Spleen (tissue), 11 donors: ENCODE data around the gene COPRS. TPM values are rescaled to one million over a fixed set of nuclear protein-coding genes. Genes with fewer than 3 reads are reported as not detected.
A peak's percentile ranks its signal among the peaks of the same experiment; 100 is the strongest.

Experiments
- DNase-seq: peaks from one replicate; pipeline ENCODE4 v3.0.0-alpha.2; 2020
- H3K27ac ChIP-seq, 8 donors: fragments of 200-600 bp; sonication (generic) in 7 of 8; 1 replicate in 4 of 8; 2 replicates in 4 of 8; pipeline versions ENCODE4 v1.5.0 to v1.8.0; 2016 to 2021; ENCODE audit warnings: inconsistent platforms in 4 of 8, mild to moderate bottlenecking in 4 of 8, moderate library complexity in 1 of 8
- H3K27me3 ChIP-seq, 7 donors: fragments of 200-600 bp; sonication (generic) in 6 of 7; replicated peaks in 1 of 7; 1 replicate in 4 of 7; 2 replicates in 3 of 7; pipeline versions ENCODE4 v1.5.0 to v1.8.0; 2016 to 2021; ENCODE audit warnings: inconsistent platforms in 3 of 7, mild to moderate bottlenecking in 1 of 7
- H3K36me3 ChIP-seq, 6 donors: fragments of 200-600 bp; sonication (generic) in 5 of 6; 1 replicate in 4 of 6; 2 replicates in 2 of 6; pipeline versions ENCODE4 v1.5.0 to v1.8.0; 2016 to 2021; ENCODE audit warnings: inconsistent platforms in 2 of 6
- H3K4me1 ChIP-seq, 6 donors: fragments of 200-600 bp; sonication (generic) in 5 of 6; 1 replicate in 3 of 6; 2 replicates in 3 of 6; pipeline versions ENCODE4 v1.5.0 to v1.8.0; 2016 to 2021; ENCODE audit warnings: inconsistent platforms in 3 of 6
- H3K4me3 ChIP-seq, 8 donors: fragments of 200-600 bp; sonication (generic) in 7 of 8; 1 replicate in 4 of 8; 2 replicates in 4 of 8; pipeline versions ENCODE4 v1.5.0 to v1.8.0; 2016 to 2021; ENCODE audit warnings: inconsistent platforms in 4 of 8, mild to moderate bottlenecking in 4 of 8, moderate library complexity in 2 of 8
- H3K9me3 ChIP-seq, 8 donors: fragments of 200-600 bp; sonication (generic) in 7 of 8; 1 replicate in 4 of 8; 2 replicates in 4 of 8; pipeline versions ENCODE4 v1.5.0 to v1.8.0; 2016 to 2021; ENCODE audit warnings: inconsistent platforms in 4 of 8
- POLR2A ChIP-seq, 3 donors: fragments of 450-650 bp; IDR thresholded peaks; one replicate each; pipeline ENCODE4 v1.5.1; 2017; ENCODE audit warnings: antibody characterized with exemption in 3 of 3, mild to moderate bottlenecking in 1 of 3
- POLR2AphosphoS5 ChIP-seq, 3 donors: sonication (generic); formaldehyde crosslinking; IDR thresholded peaks; one replicate each; pipeline ENCODE4 v1.5.1; 2017; ENCODE audit warnings: antibody characterized with exemption in 3 of 3
- WGBS, 5 donors: extraction: QIAGEN DNeasy Blood & Tissue Kit in 3 of 5; methylation state at CpG; one replicate each; pipeline versions ENCODE4 v1.1.5 to v1.1.7; 2013 to 2018; 5-methylcytosine and 5-hydroxymethylcytosine counted together
- intact Hi-C: fragments of 100-400 bp; cut with DNase I; formaldehyde crosslinking; loops from one replicate; pipeline ENCODE4 v1.15.0; 2023; ENCODE audit warnings: low total_unique reads
- polyA plus RNA-seq, 3 donors: library from polyadenylated mRNA; stranded (reverse); fragments of 200-250 nt; gene quantifications; one replicate each; pipeline ENCODE4 v1.2.1, GENCODE V29; 2013
- total RNA-seq, 7 donors: library from RNA; depleted of rRNA in 3 of 7; stranded (reverse); fragments of >200 nt in 3 of 7; fragmentation: NEBNext Ultra II Directional in 4 of 7; extraction: Animal tissue kit (Norgen Biotek cat#: 25700) in 4 of 7; gene quantifications; one replicate each; pipeline versions ENCODE4 v1.1.0 to v1.2.1, GENCODE V29; 2016 to 2021
- TF ChIP-seq, protein P1 (sequence below), 11 experiments: fragments of 200-600 bp in 7 of 11; fragments of 450-650 bp in 4 of 11; sonication (generic) in 4 of 11; IDR thresholded peaks in 8 of 11; conservative IDR thresholded peaks in 3 of 11; 1 replicate in 7 of 11; 2 replicates in 4 of 11; pipeline versions ENCODE4 v1.4.0 to v1.8.0; 2016 to 2021; ENCODE audit warnings: antibody characterized with exemption in 11 of 11, inconsistent platforms in 4 of 11, mild to moderate bottlenecking in 1 of 11
- donor health status: healthy with polysubstance abuse.
- donor health status: DM: no; HTN: no; CAD: no; lungs with moderate emphysema.
- donor health status: DM: no; HTN: no; CAD: no.
- donor health status: Bipolar disorder and iron deficiency.
- donor health status: healthy.
- donor health status: DM: no; HTN: no; CAD: no.
- donor health status: DM: yes; HTN: yes; CAD: no.

Gene COPRS
- total and polyA plus RNA-seq, 10 donors: 16.4 to 51.3 (median 32.6) TPM

GRCh38 chr17:31903401-31903800, 44.4 kb upstream of the COPRS start:
- Histone ChIP-seq H3K9me3 (no peaks in the 10 kb centered on the region), H3K4me3 (no peak overlapping the region), H3K27ac (no peak overlapping the region), H3K4me1 (peaks cover 12 to 44% (median 29%) of the 10 kb centered on the region in 6 donors), H3K36me3 (peaks cover 3 to 16% (median 11%) of the 10 kb centered on the region in 6 donors), H3K27me3 (peaks cover 0 to 10% (median 0%) of the 10 kb centered on the region in 7 donors)
- WGBS, 5 donors: 93 to 96% (median 95%) methylated on average over 16 of the region's 16 CpGs
- intact Hi-C loops: no loop called here
- no peak for TF ChIP-seq POLR2AphosphoS5 (IDR thresholded peaks at IDR 0.05)
- TF ChIP-seq, protein P1, sequence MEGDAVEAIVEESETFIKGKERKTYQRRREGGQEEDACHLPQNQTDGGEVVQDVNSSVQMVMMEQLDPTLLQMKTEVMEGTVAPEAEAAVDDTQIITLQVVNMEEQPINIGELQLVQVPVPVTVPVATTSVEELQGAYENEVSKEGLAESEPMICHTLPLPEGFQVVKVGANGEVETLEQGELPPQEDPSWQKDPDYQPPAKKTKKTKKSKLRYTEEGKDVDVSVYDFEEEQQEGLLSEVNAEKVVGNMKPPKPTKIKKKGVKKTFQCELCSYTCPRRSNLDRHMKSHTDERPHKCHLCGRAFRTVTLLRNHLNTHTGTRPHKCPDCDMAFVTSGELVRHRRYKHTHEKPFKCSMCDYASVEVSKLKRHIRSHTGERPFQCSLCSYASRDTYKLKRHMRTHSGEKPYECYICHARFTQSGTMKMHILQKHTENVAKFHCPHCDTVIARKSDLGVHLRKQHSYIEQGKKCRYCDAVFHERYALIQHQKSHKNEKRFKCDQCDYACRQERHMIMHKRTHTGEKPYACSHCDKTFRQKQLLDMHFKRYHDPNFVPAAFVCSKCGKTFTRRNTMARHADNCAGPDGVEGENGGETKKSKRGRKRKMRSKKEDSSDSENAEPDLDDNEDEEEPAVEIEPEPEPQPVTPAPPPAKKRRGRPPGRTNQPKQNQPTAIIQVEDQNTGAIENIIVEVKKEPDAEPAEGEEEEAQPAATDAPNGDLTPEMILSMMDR (IDR thresholded peaks at IDR 0.05 in 8 of 11, conservative IDR thresholded peaks at IDR 0.05 in 3 of 11): no peak
- TF ChIP-seq POLR2A (IDR thresholded peaks at IDR 0.05): no peak
- DNase-seq: no peak

- Histone ChIP-seq H3K27me3 (peaks cover 0 to 10% (median 0%) of the 10 kb centered on the region in 7 donors), H3K27ac (no peak overlapping the region), H3K9me3 (no peaks in the 10 kb centered on the region), H3K4me3 (no peak overlapping the region), H3K4me1 (peaks cover 12 to 49% (median 29%) of the 10 kb centered on the region in 6 donors), H3K36me3 (peaks cover 6 to 23% (median 19%) of the 10 kb centered on the region in 6 donors)
- DNase-seq: no peak
- 35 to 43% (median 42%) methylated on average over 2 of the region's 2 CpGs for WGBS, 5 donors
- intact Hi-C loops: no loop called here
- TF ChIP-seq, protein P1 (IDR thresholded peaks at IDR 0.05 in 8 of 11, conservative IDR thresholded peaks at IDR 0.05 in 3 of 11): no peak
These were observed 43.6 kb upstream of the COPRS start for GRCh38 chr17:31902693-31903092.

GRCh38 chr17:31900877-31901276, 41.8 kb upstream of the COPRS start:
- WGBS, 5 donors: 10 to 19% (median 14%) methylated on average over 5 of the region's 5 CpGs
- H3K9me3 ChIP-seq: no peaks in the 10 kb centered on the region
- intact Hi-C loops: no loop called here
- H3K4me1 ChIP-seq: peaks cover 12 to 45% (median 29%) of the 10 kb centered on the region in 6 donors
- no peak for DNase-seq
- H3K27ac ChIP-seq: peak overlapping the region in 6 of 8 donors; percentile 71 to 87 (median 82)
- H3K27me3 ChIP-seq: no peaks in the 10 kb centered on the region
- TF ChIP-seq POLR2AphosphoS5 (IDR thresholded peaks at IDR 0.05) (no peak), POLR2A (IDR thresholded peaks at IDR 0.05) (no peak)
- TF ChIP-seq, protein P1 (IDR thresholded peaks at IDR 0.05 in 8 of 11, conservative IDR thresholded peaks at IDR 0.05 in 3 of 11): no peak
- H3K36me3 ChIP-seq: peaks cover 6 to 42% (median 35%) of the 10 kb centered on the region in 6 donors
- H3K4me3 ChIP-seq: peak overlapping the region; percentile 67 to 93 (median 87)

- Histone ChIP-seq H3K27me3 (no peaks in the 10 kb centered on the region), H3K4me1 (peaks cover 0 to 53% (median 24%) of the 10 kb centered on the region in 6 donors), H3K4me3 (peak overlapping the region in 1 of 8 donors; percentile 43), H3K9me3 (no peaks in the 10 kb centered on the region), H3K27ac (peak overlapping the region in 6 of 8 donors; percentile 38 to 83 (median 74)), H3K36me3 (peaks cover 0 to 100% (median 86%) of the 10 kb centered on the region in 6 donors)
- TF ChIP-seq POLR2AphosphoS5 (IDR thresholded peaks at IDR 0.05) (no peak), POLR2A (IDR thresholded peaks at IDR 0.05) (no peak)
- TF ChIP-seq, protein P1 (IDR thresholded peaks at IDR 0.05 in 8 of 11, conservative IDR thresholded peaks at IDR 0.05 in 3 of 11): no peak
- intact Hi-C loops: no loop called here
- 20 to 44% (median 37%) methylated on average over 4 of the region's 4 CpGs for WGBS, 5 donors
- no peak for DNase-seq
These were observed 29.1 kb upstream of the COPRS start for GRCh38 chr17:31888124-31888523.
